Measurements from ENCODE around the gene ALDH8A1. TPM values are rescaled to one million over a fixed set of nuclear protein-coding genes. Genes with fewer than 3 reads are reported as not detected.

Gene ALDH8A1
- total and polyA plus RNA-seq, 10 donors = 0.52 to 5.7 (median 1.1) TPM

- intact Hi-C loops (cut with DNase I; ENCODE audit: low total_unique reads) = no loop called here
- WGBS, 5 donors = 83 to 93% (median 88%) methylated on average over 6 of the region's 6 CpGs
- H3K9me3 ChIP-seq = no peaks in the 10 kb centered on the region
- no peaks in the 10 kb centered on the region for H3K36me3 ChIP-seq
- H3K4me1 ChIP-seq = no peaks in the 10 kb centered on the region
- no peak for DNase-seq
- H3K27ac ChIP-seq = no peak overlapping the region
- TF ChIP-seq POLR2A (IDR thresholded peaks at IDR 0.05) (no peak), POLR2AphosphoS5 (IDR thresholded peaks at IDR 0.05) (no peak)
- H3K27me3 ChIP-seq (replicated peaks in 1 of 7) = no peaks in the 10 kb centered on the region
- no peak overlapping the region for H3K4me3 ChIP-seq
These were observed 21.6 kb downstream of the ALDH8A1 start for GRCh38 chr6:134928151-134928900.

- no peak for TF ChIP-seq POLR2AphosphoS5 (IDR thresholded peaks at IDR 0.05)
- no peak for TF ChIP-seq CTCF (IDR thresholded peaks at IDR 0.05 in 8 of 11, conservative IDR thresholded peaks at IDR 0.05 in 3 of 11)
- TF ChIP-seq POLR2A (IDR thresholded peaks at IDR 0.05) = no peak
- Histone ChIP-seq H3K27me3 (replicated peaks in 1 of 7) (no peaks in the 10 kb centered on the region), H3K27ac (no peak overlapping the region), H3K36me3 (no peaks in the 10 kb centered on the region), H3K4me3 (no peak overlapping the region), H3K4me1 (no peaks in the 10 kb centered on the region), H3K9me3 (no peaks in the 10 kb centered on the region)
- intact Hi-C loops (cut with DNase I; ENCODE audit: low total_unique reads) = no loop called here
- WGBS, 5 donors = 85 to 95% (median 91%) methylated on average over 3 of the region's 3 CpGs
- DNase-seq = no peak
These were observed 24.1 kb downstream of the ALDH8A1 start for GRCh38 chr6:134925800-134926199.

GRCh38 chr6:134921721-134922261 is 28.1 kb downstream of the ALDH8A1 start:
- intact Hi-C loops (cut with DNase I; ENCODE audit: low total_unique reads) = no loop called here
- no peaks in the 10 kb centered on the region for H3K9me3 ChIP-seq
- no peaks in the 10 kb centered on the region for H3K4me1 ChIP-seq
- TF ChIP-seq POLR2A (IDR thresholded peaks at IDR 0.05) (no peak), POLR2AphosphoS5 (IDR thresholded peaks at IDR 0.05) (no peak), CTCF (IDR thresholded peaks at IDR 0.05 in 8 of 11, conservative IDR thresholded peaks at IDR 0.05 in 3 of 11) (no peak)
- H3K27me3 ChIP-seq (replicated peaks in 1 of 7) = no peaks in the 10 kb centered on the region
- H3K27ac ChIP-seq = no peak overlapping the region
- WGBS, 5 donors = 84 to 89% (median 88%) methylated on average over 6 of the region's 6 CpGs
- H3K36me3 ChIP-seq = no peaks in the 10 kb centered on the region
- DNase-seq = no peak
- H3K4me3 ChIP-seq = no peak overlapping the region

GRCh38 chr6:134921276-134921675 is 28.6 kb downstream of the ALDH8A1 start:
- no peaks in the 10 kb centered on the region for H3K27me3 ChIP-seq (replicated peaks in 1 of 7)
- H3K27ac ChIP-seq = no peak overlapping the region
- no peaks in the 10 kb centered on the region for H3K9me3 ChIP-seq
- intact Hi-C loops (cut with DNase I; ENCODE audit: low total_unique reads) = no loop called here
- no peak overlapping the region for H3K4me3 ChIP-seq
- TF ChIP-seq POLR2AphosphoS5 (IDR thresholded peaks at IDR 0.05) = no peak
- no peak for TF ChIP-seq POLR2A (IDR thresholded peaks at IDR 0.05)
- TF ChIP-seq CTCF (IDR thresholded peaks at IDR 0.05 in 8 of 11, conservative IDR thresholded peaks at IDR 0.05 in 3 of 11) = no peak
- H3K36me3 ChIP-seq = no peaks in the 10 kb centered on the region
- WGBS, 5 donors = 84 to 94% (median 92%) methylated on average over 5 of the region's 5 CpGs
- no peaks in the 10 kb centered on the region for H3K4me1 ChIP-seq
- DNase-seq = no peak
